WTC11 (cell line): Measurements from ENCODE around the gene LIF. TPM values are rescaled to one million over a fixed set of nuclear protein-coding genes. Genes with fewer than 3 reads are reported as not detected.

Experiments
- ATAC-seq: fragments of 200-7000 bp; cut with Tn5 transposase; 2 replicates; pipeline ENCODE4 v1.10.0; 2021; ENCODE audit warnings: mild to moderate bottlenecking, moderate library complexity
- CTCF ChIA-PET: fragments of 300-600 bp; sonication (Branson Sonifier 250); formaldehyde crosslinking; loops from one replicate; lab custom pipeline; 2021; ENCODE audit warnings: antibody characterized with exemption; lab: Charles Lee
- POLR2A ChIA-PET: fragments of 350-600 bp; sonication (Branson Sonifier 250); formaldehyde crosslinking; loops from one replicate; lab custom pipeline; 2021; ENCODE audit warnings: antibody characterized with exemption; lab: Charles Lee
- DNase-seq: peaks from one replicate; pipeline ENCODE4 v3.0.0; 2021; ENCODE audit warnings: low spot score
- H3K27ac Mint-ChIP-seq: 2 replicates; pipeline ENCODE4 v1.8.0; 2021; ENCODE audit warnings: mixed read lengths
- H3K27me3 Mint-ChIP-seq: 2 replicates; pipeline ENCODE4 v1.8.0; 2021; ENCODE audit warnings: low read depth, mild to moderate bottlenecking, moderate library complexity, mixed read lengths
- H3K36me3 Mint-ChIP-seq: 2 replicates; pipeline ENCODE4 v1.8.0; 2021; ENCODE audit warnings: mixed read lengths
- H3K4me1 Mint-ChIP-seq: 2 replicates; pipeline ENCODE4 v1.8.0; 2022; ENCODE audit warnings: mixed read lengths
- H3K4me3 Mint-ChIP-seq: 2 replicates; pipeline ENCODE4 v1.8.0; 2021; ENCODE audit warnings: mild to moderate bottlenecking, moderate library complexity, mixed read lengths
- H3K9me3 Mint-ChIP-seq: 2 replicates; pipeline ENCODE4 v1.8.0; 2021; ENCODE audit warnings: mixed read lengths
- ATF6 ChIP-seq: sonication (generic); formaldehyde crosslinking; IDR thresholded peaks from 2 replicates; pipeline ENCODE4 v1.8.1; 2023; ENCODE audit warnings: mild to moderate bottlenecking, missing genetic modification reagents
- CREB1 ChIP-seq: sonication (generic); formaldehyde crosslinking; IDR thresholded peaks from 2 replicates; pipeline ENCODE4 v1.8.0; 2023; ENCODE audit warnings: mild to moderate bottlenecking, missing genetic modification reagents
- E2F1 ChIP-seq: sonication (generic); formaldehyde crosslinking; IDR thresholded peaks from 2 replicates; pipeline ENCODE4 v1.8.0; 2022; ENCODE audit warnings: mild to moderate bottlenecking, missing genetic modification reagents
- FOXP4 ChIP-seq: sonication (generic); formaldehyde crosslinking; IDR thresholded peaks from 2 replicates; pipeline ENCODE4 v1.8.0; 2022; ENCODE audit warnings: mild to moderate bottlenecking, missing genetic modification reagents
- GRHL2 ChIP-seq: fragments of 250-450 bp; sonication (Bioruptor Pico); IDR thresholded peaks from 2 replicates; pipeline ENCODE4 v1.8.0; 2022; ENCODE audit warnings: mild to moderate bottlenecking, moderate library complexity; ENCODE audit not compliant: insufficient replicate concordance, severe bottlenecking
- HMGA2 ChIP-seq: fragments of 250-450 bp; sonication (Bioruptor Pico); IDR thresholded peaks from 2 replicates; pipeline ENCODE4 v1.4.0; 2021; ENCODE audit warnings: mild to moderate bottlenecking, moderate library complexity
- JAZF1 ChIP-seq: fragments of 250-450 bp; sonication (Bioruptor Pico); IDR thresholded peaks from 2 replicates; pipeline ENCODE4 v1.9.0; 2021; ENCODE audit warnings: moderate library complexity, mild to moderate bottlenecking, inconsistent platforms
- KAT7 ChIP-seq: sonication (generic); formaldehyde crosslinking; IDR thresholded peaks from 2 replicates; pipeline ENCODE4 v1.8.1; 2023; ENCODE audit warnings: missing genetic modification reagents, mild to moderate bottlenecking, borderline replicate concordance
- MYBL2 ChIP-seq: sonication (generic); formaldehyde crosslinking; IDR thresholded peaks from 2 replicates; pipeline ENCODE4 v1.8.1; 2023; ENCODE audit warnings: mild to moderate bottlenecking, moderate library complexity, missing genetic modification reagents
- NFATC4 ChIP-seq: fragments of 250-450 bp; sonication (Bioruptor Pico); IDR thresholded peaks from 2 replicates; pipeline ENCODE4 v1.9.0; 2021; ENCODE audit warnings: mild to moderate bottlenecking
- PRDM15 ChIP-seq: sonication (generic); formaldehyde crosslinking; IDR thresholded peaks from 2 replicates; pipeline ENCODE4 v1.8.0; 2022; ENCODE audit warnings: missing genetic modification reagents
- PRRX2 ChIP-seq: fragments of 250-450 bp; sonication (Bioruptor Pico); IDR thresholded peaks from 2 replicates; pipeline ENCODE4 v1.8.0; 2021; ENCODE audit warnings: mild to moderate bottlenecking
- RORB ChIP-seq: fragments of 250-450 bp; sonication (Bioruptor Pico); IDR thresholded peaks from 2 replicates; pipeline ENCODE4 v1.9.0; 2021; ENCODE audit warnings: mild to moderate bottlenecking
- SMAD3 ChIP-seq: sonication (generic); formaldehyde crosslinking; IDR thresholded peaks from 2 replicates; pipeline ENCODE4 v1.8.0; 2022; ENCODE audit warnings: missing genetic modification reagents, mild to moderate bottlenecking, borderline replicate concordance
- SMAD4 ChIP-seq: sonication (generic); formaldehyde crosslinking; IDR thresholded peaks from 2 replicates; pipeline ENCODE4 v1.8.0; 2022; ENCODE audit warnings: mild to moderate bottlenecking, missing genetic modification reagents
- ZNF121 ChIP-seq: sonication (generic); formaldehyde crosslinking; IDR thresholded peaks from 2 replicates; pipeline ENCODE4 v1.8.0; 2023; ENCODE audit warnings: missing genetic modification reagents
- ZNF138 ChIP-seq: sonication (generic); formaldehyde crosslinking; conservative IDR thresholded peaks from 2 replicates; pipeline ENCODE4 v1.8.1; 2022; ENCODE audit warnings: mild to moderate bottlenecking, moderate library complexity, missing genetic modification reagents
- ZNF232 ChIP-seq: sonication (generic); formaldehyde crosslinking; IDR thresholded peaks from 2 replicates; pipeline ENCODE4 v1.8.0; 2022; ENCODE audit warnings: mild to moderate bottlenecking, missing genetic modification reagents
- ZNF423 ChIP-seq: fragments of 250-450 bp; sonication (Bioruptor Pico); IDR thresholded peaks from 2 replicates; pipeline ENCODE4 v2.1.2; 2022; ENCODE audit warnings: mild to moderate bottlenecking, moderate library complexity
- ZNF425 ChIP-seq: fragments of 250-450 bp; sonication (Bioruptor Pico); conservative IDR thresholded peaks from 2 replicates; pipeline ENCODE4 v1.9.0; 2021; ENCODE audit warnings: mild to moderate bottlenecking
- ZNF671 ChIP-seq: fragments of 250-450 bp; sonication (Bioruptor Pico); IDR thresholded peaks from 2 replicates; pipeline ENCODE4 v1.8.0; 2021; ENCODE audit warnings: mild to moderate bottlenecking
- total RNA-seq: library from RNA; stranded (reverse); gene quantifications from 3 replicates; pipeline ENCODE4 v1.2.3, GENCODE V29; 2021

Gene LIF
- total RNA-seq, 1 experiment from 2014 or later: 7.2 TPM

- no peak for TF ChIP-seq FOXP4 (CRISPR knock-in tag)
- TF ChIP-seq RORB: no peak
- TF ChIP-seq ZNF423 (CRISPR knock-in tag): no peak
- no peak for TF ChIP-seq ZNF425
- no peak for TF ChIP-seq ATF6 (CRISPR knock-in tag)
- TF ChIP-seq E2F1: no peak
- TF ChIP-seq NFATC4 (CRISPR knock-in tag): no peak
- TF ChIP-seq ZNF232 (CRISPR knock-in tag): no peak
- TF ChIP-seq GRHL2: no peak
- TF ChIP-seq, all 79 proteins: peak for 2
Observed at GRCh38 chr22:30214703-30215407, 31.7 kb downstream of the LIF start (continued).

- TF ChIP-seq SMAD4 (CRISPR knock-in tag) (no peak), CREB1 (no peak), PRDM15 (no peak), PRRX2 (CRISPR knock-in tag) (no peak), MYBL2 (no peak), ZNF138 (no peak), ZNF671 (no peak), HMGA2 (CRISPR knock-in tag) (no peak), ZNF121 (no peak), SMAD3 (CRISPR knock-in tag) (no peak), KAT7 (CRISPR knock-in tag) (no peak), NFATC4 (CRISPR knock-in tag) (no peak), JAZF1 (CRISPR knock-in tag) (no peak)
- H3K27ac Mint-ChIP-seq: no peak overlapping the region
- peaks cover 23% of the 10 kb centered on the region for H3K4me1 Mint-ChIP-seq
- no peak for DNase-seq
- ChIA-PET CTCF (interaction anchor here (1.0 kb wide), 1 partner anchor 43 kb away, joined by 4 read pairs; no protein-coding TSS in a partner anchor), POLR2A (no interaction called here)
- peaks cover 3% of the 10 kb centered on the region; the same call in 1 of the 2 replicates for H3K27me3 Mint-ChIP-seq
- no peak for ATAC-seq
- no peaks in the 10 kb centered on the region for H3K36me3 Mint-ChIP-seq
- H3K9me3 Mint-ChIP-seq: no peaks in the 10 kb centered on the region
- no peak overlapping the region for H3K4me3 Mint-ChIP-seq
Observed at GRCh38 chr22:30212996-30213441, 33.5 kb downstream of the LIF start.
